NCI-H446 (cell line): ENCODE data around the gene C2CD2.
"Not testable (repeated sequence)": the region's sequence is repeated elsewhere in the genome, so short reads cannot be mapped to it uniquely, and the experiment has no call there.

Experiments used
- DNase-seq, 2 experiments: peaks; one replicate each; lab custom pipeline; 2025; lab: John Stamatoyannopoulos, UW

Gene C2CD2

DNA sequence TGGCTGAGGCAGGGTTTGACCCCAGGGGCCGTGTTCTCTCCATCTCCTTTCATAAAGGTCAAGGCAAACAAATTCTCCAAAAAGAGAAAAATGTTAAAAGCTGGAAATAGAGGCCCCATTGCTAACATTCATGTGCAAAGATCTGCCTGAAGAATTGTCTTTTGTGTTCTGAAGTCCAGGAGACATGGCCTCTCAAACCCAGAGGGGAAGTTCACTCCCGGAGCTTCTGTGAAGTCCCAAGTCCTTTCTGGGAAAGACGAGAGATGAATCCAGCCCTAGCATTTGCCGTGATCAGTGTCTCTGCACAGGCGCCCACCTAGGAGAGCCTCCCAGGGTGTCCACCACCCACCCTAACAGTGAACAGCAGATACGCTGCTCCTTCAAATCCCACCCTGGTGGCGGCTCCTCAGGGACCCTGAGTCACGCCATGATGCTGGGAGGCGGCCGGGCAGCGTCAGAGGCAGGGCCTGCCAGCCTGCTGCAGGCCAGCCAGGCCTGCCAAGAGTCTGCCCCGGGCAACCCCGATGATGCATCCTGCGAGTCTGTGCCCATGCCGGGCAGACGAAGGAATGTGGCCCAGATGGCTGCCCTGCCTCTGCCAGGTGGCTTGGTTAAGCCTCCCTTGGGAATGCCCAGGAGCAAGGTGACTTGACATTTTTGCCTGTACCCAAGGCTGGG, 5.2 kb upstream of the C2CD2 start:
- DNase-seq, result peak in 1 of 2 experiments; percentile 79

- peak; percentile 5 to 83 for DNase-seq
Observed at GRCh38 chr21:41957991-41958766, 4.4 kb upstream of the C2CD2 start.

GRCh38 chr21:41956926-41957729, 3.3 kb upstream of the C2CD2 start:
- DNase-seq, result no peak

DNA sequence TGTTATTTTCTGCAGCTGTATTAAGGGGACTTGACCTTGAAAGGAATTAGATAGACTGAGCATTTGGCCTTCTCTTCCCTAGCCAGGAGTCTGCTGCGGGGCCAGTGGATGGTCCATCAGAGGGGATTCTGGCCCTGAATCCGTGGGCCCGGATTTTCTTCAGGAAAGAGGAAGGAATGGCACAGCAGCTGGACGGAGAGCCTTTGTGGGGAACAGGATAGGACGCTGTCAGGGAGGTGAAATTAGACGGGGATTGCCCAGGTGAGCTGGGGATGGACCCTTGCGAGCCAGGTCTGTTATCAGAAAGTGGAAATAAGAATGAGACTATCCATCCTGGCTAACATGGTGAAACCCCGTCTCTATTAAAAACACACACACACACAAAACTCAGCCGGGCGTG, 1.7 kb upstream of the C2CD2 start:
- no peak for DNase-seq

DNA sequence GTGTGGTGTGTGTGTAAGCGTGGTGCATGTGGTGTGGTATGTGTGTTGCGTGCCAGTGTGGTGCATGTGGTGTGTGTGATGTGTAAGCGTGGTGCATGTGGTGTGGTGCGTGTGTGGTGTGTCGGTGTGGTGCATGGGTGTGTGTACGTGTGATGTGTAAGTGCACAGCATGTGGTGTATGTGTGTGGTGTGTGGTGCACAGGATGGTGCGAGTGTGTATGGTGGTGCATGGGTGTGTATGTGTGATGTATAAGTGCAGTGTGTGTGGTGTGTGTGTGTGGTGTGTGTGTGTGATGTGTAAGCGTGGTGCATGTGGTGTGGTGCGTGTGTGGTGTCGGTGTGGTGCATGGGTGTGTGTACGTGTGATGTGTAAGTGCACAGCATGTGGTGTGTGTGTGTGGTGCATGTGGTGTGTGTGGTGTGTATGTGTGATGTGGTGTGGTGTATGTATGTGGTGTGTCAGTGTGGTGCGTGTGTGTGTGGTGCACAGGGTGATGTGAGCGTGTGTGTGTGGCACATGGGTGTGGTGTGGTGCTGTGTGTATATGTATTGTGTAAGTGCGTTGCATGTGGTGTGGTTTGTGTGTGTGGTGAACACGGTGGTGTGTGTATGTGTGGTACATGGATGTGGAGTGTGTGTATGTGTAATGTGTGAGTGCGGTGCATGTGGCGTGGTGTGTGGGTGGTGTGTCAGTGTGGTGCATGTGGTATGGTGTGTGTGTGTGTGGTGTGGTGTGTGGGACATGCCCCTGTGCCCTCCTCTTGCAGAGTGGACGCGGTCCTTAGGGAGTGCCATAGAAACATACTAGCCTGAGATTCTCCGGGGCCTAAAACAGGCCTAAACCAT, 1.1 kb upstream of the C2CD2 start:
- no peak for DNase-seq

GRCh38 chr21:41953249-41953830, 478 bp downstream of the C2CD2 start:
- DNase-seq, result no peak

DNA sequence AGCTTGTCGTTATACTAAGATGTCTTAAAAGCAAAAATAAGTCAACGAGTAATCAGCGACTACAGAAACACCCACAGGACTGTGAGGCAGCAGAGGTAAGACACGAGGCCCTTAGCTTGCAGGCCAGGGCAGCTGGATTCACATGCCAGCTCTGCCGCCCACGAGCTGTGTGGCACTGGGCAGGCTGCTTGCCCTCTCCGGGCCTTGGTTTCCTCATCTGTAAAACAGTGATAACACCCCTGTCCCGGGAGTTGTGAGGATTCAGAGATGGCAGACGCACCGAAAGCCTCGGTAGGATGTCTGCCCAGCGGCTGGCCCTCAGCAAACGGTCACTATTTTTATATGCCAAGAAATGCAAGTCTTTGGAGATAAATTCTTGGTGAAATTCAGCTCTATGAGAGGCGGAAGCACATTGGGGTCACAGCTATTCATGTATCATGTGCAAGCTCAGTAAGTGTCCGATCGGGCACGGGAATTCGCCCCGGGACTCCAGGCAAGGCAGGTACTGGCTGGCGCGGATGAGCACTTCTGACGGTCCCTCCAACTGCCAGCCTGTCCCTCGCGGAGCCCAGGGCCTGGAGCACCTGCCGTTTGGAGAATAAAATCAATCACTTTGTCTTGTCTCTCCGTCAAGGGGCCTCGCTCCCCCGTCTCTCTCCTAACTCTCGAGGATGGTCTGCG, 1.1 kb downstream of the C2CD2 start:
- DNase-seq, result no peak

- no peak for DNase-seq
Observed at GRCh38 chr21:41951876-41952567, 1.8 kb downstream of the C2CD2 start.

GRCh38 chr21:41950941-41951351, 2.9 kb downstream of the C2CD2 start:
- DNase-seq, result no peak

GRCh38 chr21:41949631-41950030, 4.2 kb downstream of the C2CD2 start:
- DNase-seq, result not testable (repeated sequence)

DNA sequence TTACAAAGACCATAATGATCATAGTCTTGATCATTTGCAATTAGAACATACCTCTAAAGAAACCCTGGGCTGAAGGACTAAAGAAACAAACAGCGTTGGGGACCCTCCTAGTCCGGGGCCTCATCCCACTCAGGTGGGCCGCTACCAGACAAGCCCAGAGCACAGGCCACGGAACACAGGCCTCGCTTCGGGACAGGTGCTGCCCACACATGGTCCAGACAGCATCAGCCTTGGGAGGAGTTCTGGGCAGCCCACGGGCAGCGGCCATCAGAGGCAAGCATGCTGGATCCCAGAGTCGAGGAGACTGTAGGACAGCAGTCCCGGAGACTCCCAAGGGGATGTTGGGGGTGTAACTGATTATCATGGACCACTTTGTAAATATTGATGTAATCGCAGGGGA, 4.9 kb downstream of the C2CD2 start:
- no peak for DNase-seq

DNA sequence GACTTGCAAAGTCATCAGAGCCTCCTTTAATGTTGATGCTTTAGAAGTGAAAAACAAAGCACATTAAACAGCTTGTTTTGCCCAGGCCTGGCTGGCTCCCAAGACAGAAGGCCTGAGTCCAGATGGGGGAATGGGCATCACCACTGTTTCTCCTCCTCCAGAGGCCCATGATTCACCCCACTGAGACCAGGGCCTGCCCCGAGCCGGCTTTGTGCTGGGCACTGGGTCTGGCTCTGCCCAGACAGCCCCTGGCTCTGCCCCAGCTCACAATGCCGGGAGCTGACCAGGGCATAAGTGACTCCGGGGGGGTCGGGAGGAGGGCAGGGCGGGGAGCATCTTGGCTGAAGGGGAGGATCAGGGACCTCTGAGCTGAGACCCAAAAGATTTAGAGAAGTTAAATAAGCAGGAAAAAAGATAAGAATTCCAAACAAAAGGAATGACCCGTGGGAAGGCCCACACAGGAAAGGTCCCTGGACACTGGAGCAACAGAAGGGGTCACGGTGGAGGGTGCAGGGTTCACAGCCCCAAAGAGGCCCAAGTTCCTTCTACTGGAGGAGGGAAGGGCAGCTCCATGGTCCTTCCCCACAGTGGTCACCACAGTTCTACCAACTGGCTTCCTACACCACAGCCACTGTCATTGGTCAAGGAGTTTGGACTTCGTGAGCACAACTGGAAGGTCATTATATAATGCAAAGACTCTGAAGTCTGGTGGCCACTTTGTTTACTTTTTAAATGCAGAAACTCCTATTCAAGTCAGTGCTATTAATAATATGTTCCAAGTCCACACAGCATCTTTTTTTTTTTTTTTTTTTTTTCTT, 5.5 kb downstream of the C2CD2 start:
- DNase-seq, result peak; percentile 20 to 69

DNA sequence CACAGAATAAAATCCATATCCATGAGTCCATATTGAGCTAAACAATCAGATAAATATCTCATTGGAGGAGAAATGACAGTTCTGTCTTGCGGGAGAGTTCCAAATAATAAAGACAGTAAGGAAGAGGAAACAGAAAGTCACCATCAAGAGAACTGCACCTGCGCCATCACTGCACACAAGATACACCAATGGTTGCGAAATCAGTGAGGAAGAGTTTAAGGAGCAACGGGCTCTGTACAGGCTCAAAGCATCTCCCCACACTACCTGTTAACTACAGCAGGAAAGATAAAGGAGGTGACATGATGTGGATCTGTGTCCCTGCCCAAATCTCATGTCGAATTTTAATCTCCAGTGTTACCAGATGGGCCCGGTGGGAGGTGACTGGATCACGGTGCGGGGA, 7.8 kb downstream of the C2CD2 start:
- DNase-seq, result no peak

- no peak for DNase-seq
Observed at GRCh38 chr21:41943851-41944250, 10.0 kb downstream of the C2CD2 start.

- no peak for DNase-seq
Observed at GRCh38 chr21:41942457-41942856, 11.4 kb downstream of the C2CD2 start.

DNA sequence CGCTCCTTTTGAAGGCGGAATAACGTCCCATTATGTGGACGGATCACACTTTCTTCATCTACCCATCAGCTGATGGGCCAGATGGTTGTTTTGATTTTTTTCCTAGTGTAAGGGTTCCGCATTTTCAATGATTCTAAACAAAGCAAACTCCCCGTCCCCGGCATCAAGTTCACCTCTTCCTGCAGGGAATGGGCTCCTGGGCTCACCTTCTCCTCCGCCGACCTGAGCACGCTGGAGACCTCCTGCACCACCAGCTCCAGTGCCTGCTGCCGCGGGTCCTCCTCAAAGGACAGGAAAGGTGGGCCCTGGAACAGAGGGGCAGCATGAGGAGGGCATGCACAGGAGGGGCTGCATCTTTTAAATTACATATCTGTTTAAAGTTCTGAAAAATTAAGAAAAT, 11.9 kb downstream of the C2CD2 start:
- no peak for DNase-seq

DNA sequence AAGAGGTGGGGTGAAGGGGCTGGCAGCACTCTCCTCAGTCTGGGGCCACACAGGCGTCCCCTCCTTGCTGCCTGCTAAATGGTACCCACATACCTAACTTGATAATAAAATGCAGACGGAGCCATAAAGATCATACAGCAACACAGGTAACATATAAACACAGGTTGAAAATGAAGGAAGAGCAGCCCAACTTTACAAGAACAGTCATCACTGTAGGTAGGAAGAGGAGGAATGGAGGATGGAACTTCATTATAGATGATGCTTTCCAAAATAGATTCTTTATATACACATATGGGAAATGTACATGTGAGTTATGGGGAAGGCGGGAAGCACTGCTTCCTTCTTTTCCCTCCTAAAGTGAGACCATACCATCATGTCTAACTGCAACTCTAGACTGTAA, 13.4 kb downstream of the C2CD2 start:
- no peak for DNase-seq

DNA sequence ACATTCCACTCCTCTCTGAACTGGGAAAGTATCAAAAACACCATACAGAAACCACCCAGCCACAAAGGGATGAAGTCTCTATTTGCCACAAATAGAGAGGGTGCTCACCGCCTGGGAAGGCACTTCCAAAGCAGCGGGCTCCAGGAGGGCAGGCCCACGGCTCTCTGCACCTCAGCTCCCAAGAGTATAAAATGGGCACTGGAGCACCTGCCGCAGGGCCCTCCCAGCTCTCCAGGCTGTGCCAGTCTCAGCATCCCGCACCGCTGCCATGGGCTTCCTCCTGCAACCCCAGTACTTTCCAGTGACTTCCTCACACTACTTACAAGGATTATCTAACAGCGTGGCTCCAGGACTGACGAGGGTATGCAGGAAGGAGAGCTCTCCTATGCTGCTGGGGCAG, 14.4 kb downstream of the C2CD2 start:
- no peak for DNase-seq

GRCh38 chr21:41933313-41934079, 20.3 kb downstream of the C2CD2 start:
- no peak for DNase-seq
